ENCODE results near the gene CTBP2. TPM values are rescaled to one million over a fixed set of nuclear protein-coding genes. Genes with fewer than 3 reads are reported as not detected.

Gene CTBP2
- total and polyA plus RNA-seq, 4 donors: 3.4 to 59.2 (median 5.5) TPM

DNA sequence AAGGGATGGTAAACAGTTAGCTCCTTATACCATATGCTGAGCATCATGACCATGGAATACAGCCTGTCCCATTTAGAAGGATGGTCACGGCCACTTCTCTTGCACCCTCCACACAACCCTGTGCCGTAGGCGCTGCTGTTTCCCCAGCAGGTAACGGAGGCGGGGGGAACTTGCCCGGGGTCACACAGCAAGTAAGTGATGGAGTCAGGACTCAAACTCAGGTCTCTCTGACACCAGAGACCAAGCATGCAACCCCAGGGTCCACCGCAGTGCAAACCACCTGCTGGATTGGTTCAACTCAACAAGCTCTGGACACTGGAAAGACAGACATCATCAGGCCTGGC is 146.9 kb downstream of the CTBP2 start:
- Histone ChIP-seq H3K4me3 (ENCODE audit: low read depth in 1 of 3, low read length in 3 of 3) (no peak overlapping the region), H3K27me3 (ENCODE audit: control insufficient read depth in 4 of 4, insufficient read depth in 4 of 4, low read length in 3 of 4) (no peaks in the 10 kb centered on the region), H3K27ac (ENCODE audit: low read depth in 1 of 2, low read length in 2 of 2) (no peak overlapping the region), H3K36me3 (ENCODE audit: control insufficient read depth in 4 of 4, insufficient read depth in 3 of 4, low read depth in 1 of 4, low read length in 3 of 4) (no peaks in the 10 kb centered on the region), H3K4me1 (ENCODE audit: control insufficient read depth in 4 of 4, insufficient read depth in 4 of 4, low read length in 3 of 4) (peaks cover 0 to 4% (median under 1%) of the 10 kb centered on the region in 4 donors), H3K9me3 (ENCODE audit: control insufficient read depth in 4 of 4, low read length in 3 of 4) (no peaks in the 10 kb centered on the region), H3K9ac (ENCODE audit: low read depth in 1 of 2, low read length in 2 of 2) (no peak overlapping the region)
- no peak for DNase-seq (ENCODE audit: low spot score)
- 88% methylated on average over 7 of the region's 7 CpGs for WGBS
- TF ChIP-seq TAF1 (conservative IDR thresholded peaks at IDR 0.05) (no peak), HNF4A (conservative IDR thresholded peaks at IDR 0.05) (no peak)

DNA sequence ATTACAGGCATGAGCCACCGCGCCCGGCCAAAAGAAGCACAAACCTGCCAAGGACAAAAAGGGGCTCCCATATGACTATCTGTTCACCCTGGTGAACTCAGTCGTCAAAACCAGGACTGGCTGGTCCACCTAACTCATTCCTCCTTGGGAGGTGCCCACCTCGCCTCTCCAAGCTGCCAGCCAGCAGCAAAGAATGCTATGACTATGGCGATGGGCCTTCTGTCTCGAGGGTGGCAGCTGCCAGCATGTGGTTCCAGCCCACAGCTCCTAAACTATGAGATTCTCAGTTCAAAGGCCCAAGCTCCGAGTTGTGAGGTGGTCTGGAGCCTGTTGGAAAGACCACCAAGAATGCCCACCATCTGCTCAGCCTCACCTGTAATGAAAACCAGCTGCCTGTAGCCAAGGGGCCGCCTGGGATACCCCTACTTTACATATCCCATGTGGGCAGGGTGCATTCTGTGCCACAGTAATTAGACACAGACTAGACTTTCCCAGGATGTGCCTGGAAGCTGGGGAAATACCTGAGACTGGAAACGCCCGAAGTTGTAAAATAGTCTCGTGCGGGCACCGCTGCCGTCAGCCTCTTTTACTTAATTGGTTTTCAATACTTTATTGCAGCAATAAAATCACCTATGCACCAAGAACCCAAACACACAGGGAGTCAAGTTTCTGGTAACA is 147.4 kb downstream of the CTBP2 start:
- Histone ChIP-seq H3K27me3 (ENCODE audit: control insufficient read depth in 4 of 4, insufficient read depth in 4 of 4, low read length in 3 of 4) (no peaks in the 10 kb centered on the region), H3K9me3 (ENCODE audit: control insufficient read depth in 4 of 4, low read length in 3 of 4) (no peaks in the 10 kb centered on the region), H3K9ac (ENCODE audit: low read depth in 1 of 2, low read length in 2 of 2) (no peak overlapping the region), H3K27ac (ENCODE audit: low read depth in 1 of 2, low read length in 2 of 2) (no peak overlapping the region), H3K4me3 (ENCODE audit: low read depth in 1 of 3, low read length in 3 of 3) (no peak overlapping the region), H3K4me1 (ENCODE audit: control insufficient read depth in 4 of 4, insufficient read depth in 4 of 4, low read length in 3 of 4) (peaks cover 0 to 4% (median under 1%) of the 10 kb centered on the region in 4 donors), H3K36me3 (ENCODE audit: control insufficient read depth in 4 of 4, insufficient read depth in 3 of 4, low read depth in 1 of 4, low read length in 3 of 4) (no peaks in the 10 kb centered on the region)
- DNase-seq (ENCODE audit: low spot score): no peak
- TF ChIP-seq FOXA1 (IDR thresholded peaks at IDR 0.05) (no peak), HNF4A (conservative IDR thresholded peaks at IDR 0.05) (no peak), RXRA (IDR thresholded peaks at IDR 0.05) (no peak), TAF1 (conservative IDR thresholded peaks at IDR 0.05) (no peak), RAD21 (IDR thresholded peaks at IDR 0.05) (no peak)
- TF ChIP-seq, protein P1, sequence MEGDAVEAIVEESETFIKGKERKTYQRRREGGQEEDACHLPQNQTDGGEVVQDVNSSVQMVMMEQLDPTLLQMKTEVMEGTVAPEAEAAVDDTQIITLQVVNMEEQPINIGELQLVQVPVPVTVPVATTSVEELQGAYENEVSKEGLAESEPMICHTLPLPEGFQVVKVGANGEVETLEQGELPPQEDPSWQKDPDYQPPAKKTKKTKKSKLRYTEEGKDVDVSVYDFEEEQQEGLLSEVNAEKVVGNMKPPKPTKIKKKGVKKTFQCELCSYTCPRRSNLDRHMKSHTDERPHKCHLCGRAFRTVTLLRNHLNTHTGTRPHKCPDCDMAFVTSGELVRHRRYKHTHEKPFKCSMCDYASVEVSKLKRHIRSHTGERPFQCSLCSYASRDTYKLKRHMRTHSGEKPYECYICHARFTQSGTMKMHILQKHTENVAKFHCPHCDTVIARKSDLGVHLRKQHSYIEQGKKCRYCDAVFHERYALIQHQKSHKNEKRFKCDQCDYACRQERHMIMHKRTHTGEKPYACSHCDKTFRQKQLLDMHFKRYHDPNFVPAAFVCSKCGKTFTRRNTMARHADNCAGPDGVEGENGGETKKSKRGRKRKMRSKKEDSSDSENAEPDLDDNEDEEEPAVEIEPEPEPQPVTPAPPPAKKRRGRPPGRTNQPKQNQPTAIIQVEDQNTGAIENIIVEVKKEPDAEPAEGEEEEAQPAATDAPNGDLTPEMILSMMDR (IDR thresholded peaks at IDR 0.05; ENCODE audit: low read depth, low read length, missing input control): no peak
- WGBS: 90% methylated on average over 15 of the region's 15 CpGs

DNA sequence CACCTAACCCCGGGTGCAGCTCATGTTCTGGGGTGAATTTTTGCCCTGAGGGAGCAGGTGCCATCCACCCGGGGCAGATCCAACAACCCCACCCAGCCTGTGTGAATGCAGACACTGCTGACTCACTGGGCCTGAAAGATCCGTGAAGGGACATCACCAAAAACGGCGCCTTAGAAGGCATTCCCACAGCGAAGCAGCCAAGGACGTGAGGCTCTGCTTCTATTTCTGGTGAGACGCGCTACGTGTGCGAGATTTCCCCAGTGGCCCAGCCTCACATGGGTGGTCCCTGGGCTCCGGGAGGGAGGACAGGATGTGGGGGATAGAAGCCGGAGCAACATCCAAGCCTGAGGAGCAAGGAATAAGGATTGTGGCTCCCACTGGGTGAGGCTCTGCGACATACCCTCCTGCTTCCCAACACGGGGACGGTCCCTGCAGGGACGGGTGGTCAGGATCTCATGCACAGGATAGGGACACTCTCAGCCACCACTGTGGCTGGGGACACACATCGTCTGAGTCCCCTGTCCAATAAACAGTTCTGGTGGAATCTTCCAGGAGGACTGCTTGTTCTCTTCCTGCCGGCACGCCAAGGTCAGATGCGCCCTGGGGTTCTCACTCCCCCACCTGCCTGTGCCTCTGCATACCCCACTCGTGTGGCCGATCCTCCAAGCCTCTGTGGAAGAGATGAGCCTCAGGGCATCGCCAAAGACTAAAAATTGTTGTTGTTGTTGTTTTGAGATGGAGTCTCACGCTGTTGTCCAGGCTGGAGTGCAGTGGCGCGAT is 148.2 kb downstream of the CTBP2 start:
- H3K27me3 ChIP-seq (ENCODE audit: control insufficient read depth in 4 of 4, insufficient read depth in 4 of 4, low read length in 3 of 4): no peaks in the 10 kb centered on the region
- 89% methylated on average over 27 of the region's 27 CpGs for WGBS
- TF ChIP-seq FOXA2 (IDR thresholded peaks at IDR 0.05): no peak
- no peak for TF ChIP-seq NR2F2 (IDR thresholded peaks at IDR 0.05)
- TF ChIP-seq, protein P2, sequence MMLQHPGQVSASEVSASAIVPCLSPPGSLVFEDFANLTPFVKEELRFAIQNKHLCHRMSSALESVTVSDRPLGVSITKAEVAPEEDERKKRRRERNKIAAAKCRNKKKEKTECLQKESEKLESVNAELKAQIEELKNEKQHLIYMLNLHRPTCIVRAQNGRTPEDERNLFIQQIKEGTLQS (IDR thresholded peaks at IDR 0.05): no peak
- no peak for TF ChIP-seq HNF4G (IDR thresholded peaks at IDR 0.05)
- TF ChIP-seq, protein P3, sequence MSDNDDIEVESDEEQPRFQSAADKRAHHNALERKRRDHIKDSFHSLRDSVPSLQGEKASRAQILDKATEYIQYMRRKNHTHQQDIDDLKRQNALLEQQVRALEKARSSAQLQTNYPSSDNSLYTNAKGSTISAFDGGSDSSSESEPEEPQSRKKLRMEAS (IDR thresholded peaks at IDR 0.05): no peak
- TF ChIP-seq TAF1 (conservative IDR thresholded peaks at IDR 0.05): no peak
- TF ChIP-seq EGR1 (IDR thresholded peaks at IDR 0.05; ENCODE audit: low read depth in 2 of 2): no peak
- TF ChIP-seq SP1 (IDR thresholded peaks at IDR 0.05): no peak
- TF ChIP-seq HNF4A (conservative IDR thresholded peaks at IDR 0.05): no peak
- no peak for TF ChIP-seq JUND (IDR thresholded peaks at IDR 0.05)
- no peak for TF ChIP-seq RXRA (IDR thresholded peaks at IDR 0.05)
- no peak for TF ChIP-seq RAD21 (IDR thresholded peaks at IDR 0.05)
- TF ChIP-seq FOXA1 (IDR thresholded peaks at IDR 0.05): no peak
- TF ChIP-seq, protein P4, sequence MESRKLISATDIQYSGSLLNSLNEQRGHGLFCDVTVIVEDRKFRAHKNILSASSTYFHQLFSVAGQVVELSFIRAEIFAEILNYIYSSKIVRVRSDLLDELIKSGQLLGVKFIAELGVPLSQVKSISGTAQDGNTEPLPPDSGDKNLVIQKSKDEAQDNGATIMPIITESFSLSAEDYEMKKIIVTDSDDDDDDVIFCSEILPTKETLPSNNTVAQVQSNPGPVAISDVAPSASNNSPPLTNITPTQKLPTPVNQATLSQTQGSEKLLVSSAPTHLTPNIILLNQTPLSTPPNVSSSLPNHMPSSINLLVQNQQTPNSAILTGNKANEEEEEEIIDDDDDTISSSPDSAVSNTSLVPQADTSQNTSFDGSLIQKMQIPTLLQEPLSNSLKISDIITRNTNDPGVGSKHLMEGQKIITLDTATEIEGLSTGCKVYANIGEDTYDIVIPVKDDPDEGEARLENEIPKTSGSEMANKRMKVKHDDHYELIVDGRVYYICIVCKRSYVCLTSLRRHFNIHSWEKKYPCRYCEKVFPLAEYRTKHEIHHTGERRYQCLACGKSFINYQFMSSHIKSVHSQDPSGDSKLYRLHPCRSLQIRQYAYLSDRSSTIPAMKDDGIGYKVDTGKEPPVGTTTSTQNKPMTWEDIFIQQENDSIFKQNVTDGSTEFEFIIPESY (IDR thresholded peaks at IDR 0.05): no peak
- no peak for TF ChIP-seq GABPA (IDR thresholded peaks at IDR 0.05 in 1 of 2, conservative IDR thresholded peaks at IDR 0.05 in 1 of 2)
- no peak for TF ChIP-seq YY1 (IDR thresholded peaks at IDR 0.05)
- peaks cover 0 to 4% (median under 1%) of the 10 kb centered on the region in 4 donors for H3K4me1 ChIP-seq (ENCODE audit: control insufficient read depth in 4 of 4, insufficient read depth in 4 of 4, low read length in 3 of 4)
- no peak for DNase-seq (ENCODE audit: low spot score)
- H3K4me3 ChIP-seq (ENCODE audit: low read depth in 1 of 3, low read length in 3 of 3): no peak overlapping the region
- H3K36me3 ChIP-seq (ENCODE audit: control insufficient read depth in 4 of 4, insufficient read depth in 3 of 4, low read depth in 1 of 4, low read length in 3 of 4): no peaks in the 10 kb centered on the region
- H3K9ac ChIP-seq (ENCODE audit: low read depth in 1 of 2, low read length in 2 of 2): no peak overlapping the region
- H3K9me3 ChIP-seq (ENCODE audit: control insufficient read depth in 4 of 4, low read length in 3 of 4): no peaks in the 10 kb centered on the region
- no peak overlapping the region for H3K27ac ChIP-seq (ENCODE audit: low read depth in 1 of 2, low read length in 2 of 2)
